Sigmoid colon (tissue), 4 donors: Measurements from ENCODE around the gene THAP6.
"Not testable (repeated sequence)": the region's sequence is repeated elsewhere in the genome, so short reads cannot be mapped to it uniquely, and the experiment has no call there.

Source experiments
- POLR2A ChIP-seq, 2 donors: fragments of 450-650 bp; IDR thresholded peaks; one replicate each; pipeline ENCODE4 v1.6.1; 2016; ENCODE audit warnings: antibody characterized with exemption in 2 of 2, mild to moderate bottlenecking in 2 of 2, moderate library complexity in 2 of 2
- POLR2AphosphoS5 ChIP-seq, 4 donors: sonication (generic); formaldehyde crosslinking; IDR thresholded peaks; one replicate each; pipeline ENCODE4 v1.6.1; 2017; ENCODE audit warnings: antibody characterized with exemption in 4 of 4
- TF ChIP-seq, protein P1 (sequence below), 4 experiments: fragments of 450-650 bp in 3 of 4; fragments of 200-600 bp in 1 of 4; IDR thresholded peaks; one replicate each; pipeline ENCODE4 v1.5.1; 2016 to 2019; ENCODE audit warnings: antibody characterized with exemption in 4 of 4, mild to moderate bottlenecking in 3 of 4, moderate library complexity in 2 of 4

DNA sequence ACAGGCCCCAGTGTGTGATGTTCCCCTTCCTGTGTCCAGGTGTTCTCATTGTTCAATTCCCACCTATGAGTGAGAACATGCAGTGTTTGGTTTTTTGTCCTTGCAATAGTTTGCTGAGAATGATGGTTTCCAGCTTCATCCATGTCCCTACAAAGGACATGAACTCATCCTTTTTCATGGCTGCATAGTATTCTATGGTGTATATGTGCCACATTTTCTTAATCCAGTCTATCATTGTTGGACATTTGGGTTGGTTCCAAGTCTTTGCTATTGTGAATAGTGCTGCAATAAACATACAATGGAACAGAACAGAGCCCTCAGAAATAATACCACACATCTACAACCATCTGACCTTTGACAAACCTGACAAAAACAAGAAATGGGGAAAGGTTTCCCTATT is 19.7 kb downstream of the THAP6 start:
- TF ChIP-seq, protein P1, sequence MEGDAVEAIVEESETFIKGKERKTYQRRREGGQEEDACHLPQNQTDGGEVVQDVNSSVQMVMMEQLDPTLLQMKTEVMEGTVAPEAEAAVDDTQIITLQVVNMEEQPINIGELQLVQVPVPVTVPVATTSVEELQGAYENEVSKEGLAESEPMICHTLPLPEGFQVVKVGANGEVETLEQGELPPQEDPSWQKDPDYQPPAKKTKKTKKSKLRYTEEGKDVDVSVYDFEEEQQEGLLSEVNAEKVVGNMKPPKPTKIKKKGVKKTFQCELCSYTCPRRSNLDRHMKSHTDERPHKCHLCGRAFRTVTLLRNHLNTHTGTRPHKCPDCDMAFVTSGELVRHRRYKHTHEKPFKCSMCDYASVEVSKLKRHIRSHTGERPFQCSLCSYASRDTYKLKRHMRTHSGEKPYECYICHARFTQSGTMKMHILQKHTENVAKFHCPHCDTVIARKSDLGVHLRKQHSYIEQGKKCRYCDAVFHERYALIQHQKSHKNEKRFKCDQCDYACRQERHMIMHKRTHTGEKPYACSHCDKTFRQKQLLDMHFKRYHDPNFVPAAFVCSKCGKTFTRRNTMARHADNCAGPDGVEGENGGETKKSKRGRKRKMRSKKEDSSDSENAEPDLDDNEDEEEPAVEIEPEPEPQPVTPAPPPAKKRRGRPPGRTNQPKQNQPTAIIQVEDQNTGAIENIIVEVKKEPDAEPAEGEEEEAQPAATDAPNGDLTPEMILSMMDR (IDR thresholded peaks at IDR 0.05): not testable (repeated sequence)
- not testable (repeated sequence) for TF ChIP-seq POLR2AphosphoS5, POLR2A (IDR thresholded peaks at IDR 0.05)
